GM13977 (cell line): ENCODE results near the gene IFNA5.

Experiments
- DNase-seq: peaks from one replicate; pipeline ENCODE4 v3.0.0; 2012; ENCODE audit warnings: low spot score
- CTCF ChIP-seq: IDR thresholded peaks from 2 replicates; pipeline ENCODE4 v1.5.1; 2012; ENCODE audit warnings: mild to moderate bottlenecking, control low read depth; ENCODE audit not compliant: insufficient read depth; ENCODE audit errors: extremely low read depth, missing control alignments
- in situ Hi-C: fragments of 300-500 bp; cut with MboI; formaldehyde crosslinking; loops from one replicate; pipeline ENCODE4 v1.12.0; 2022; ENCODE audit warnings: low sequenced_read_pairs, low pct_unique_long_range_greater_than_20kb, mixed read lengths, inconsistent platforms; ENCODE audit not compliant: unreplicated experiment

IFNA5 gene

DNA sequence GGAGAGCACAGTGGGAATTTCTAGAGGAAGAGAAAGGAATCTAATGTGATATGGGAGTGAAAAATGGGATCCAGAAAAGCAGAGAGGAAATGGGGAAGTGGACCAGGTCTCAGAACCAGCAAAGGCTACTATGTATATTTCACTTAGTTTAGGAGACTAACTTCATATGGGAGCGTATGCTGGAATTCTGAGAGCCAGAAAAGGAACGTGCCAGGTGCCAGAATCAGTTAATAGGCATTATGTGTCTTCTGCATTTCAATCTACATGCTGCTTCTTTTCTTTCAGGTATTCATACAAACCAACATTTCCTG is 36.8 kb downstream of the IFNA5 start:
- in situ Hi-C loops: no loop called here
- no peak for TF ChIP-seq CTCF
- no peak for DNase-seq

DNA sequence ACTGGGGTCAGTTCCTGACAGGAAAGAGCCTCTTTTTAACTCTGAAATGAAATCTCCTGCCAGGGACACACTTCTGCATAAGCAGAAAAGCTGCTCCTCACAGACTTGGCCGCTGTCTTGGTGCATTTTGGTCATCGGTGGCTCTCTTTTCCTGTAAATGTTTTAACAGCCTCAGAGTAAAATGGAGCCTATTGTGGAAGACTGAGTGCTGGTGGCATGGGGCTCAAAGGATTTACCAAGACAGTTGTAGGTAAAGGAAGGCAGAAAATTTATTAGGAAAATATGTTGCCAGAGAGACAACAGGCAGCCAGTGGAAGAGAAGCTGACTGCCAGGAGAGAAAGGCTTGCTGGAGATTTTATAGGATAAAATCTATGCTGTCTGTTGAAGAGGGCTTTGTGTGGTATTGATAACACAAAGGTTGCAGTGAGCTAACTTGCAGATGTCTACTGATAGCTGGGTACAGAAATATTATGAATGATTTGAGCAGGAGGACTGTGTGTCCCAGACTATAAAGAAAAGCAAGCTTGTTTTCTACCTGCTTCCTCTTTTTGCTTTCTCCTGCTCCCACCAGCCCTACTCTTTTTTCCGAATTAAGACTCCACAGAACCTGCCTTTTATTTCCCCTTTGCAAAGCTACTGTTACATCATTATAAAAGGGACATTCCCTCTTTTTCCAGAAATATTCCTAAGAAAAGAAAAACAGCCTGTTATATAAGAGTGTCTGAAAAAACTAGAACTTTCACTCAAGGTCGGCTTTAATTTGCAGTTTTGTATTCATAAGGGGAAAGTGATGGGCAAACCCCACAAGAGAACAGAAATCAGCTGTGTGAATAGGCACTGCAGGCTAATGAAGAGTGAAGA is 37.4 kb downstream of the IFNA5 start:
- in situ Hi-C loops: no loop called here
- no peak for TF ChIP-seq CTCF
- DNase-seq: no peak

- in situ Hi-C loops: no loop called here
- TF ChIP-seq CTCF: no peak
- no peak for DNase-seq
These were observed 38.2 kb downstream of the IFNA5 start for GRCh38 chr9:21266733-21267484.

- no peak for TF ChIP-seq CTCF
- in situ Hi-C loops: no loop called here
- DNase-seq: no peak
These were observed 39.5 kb downstream of the IFNA5 start for GRCh38 chr9:21265421-21266189.

DNA sequence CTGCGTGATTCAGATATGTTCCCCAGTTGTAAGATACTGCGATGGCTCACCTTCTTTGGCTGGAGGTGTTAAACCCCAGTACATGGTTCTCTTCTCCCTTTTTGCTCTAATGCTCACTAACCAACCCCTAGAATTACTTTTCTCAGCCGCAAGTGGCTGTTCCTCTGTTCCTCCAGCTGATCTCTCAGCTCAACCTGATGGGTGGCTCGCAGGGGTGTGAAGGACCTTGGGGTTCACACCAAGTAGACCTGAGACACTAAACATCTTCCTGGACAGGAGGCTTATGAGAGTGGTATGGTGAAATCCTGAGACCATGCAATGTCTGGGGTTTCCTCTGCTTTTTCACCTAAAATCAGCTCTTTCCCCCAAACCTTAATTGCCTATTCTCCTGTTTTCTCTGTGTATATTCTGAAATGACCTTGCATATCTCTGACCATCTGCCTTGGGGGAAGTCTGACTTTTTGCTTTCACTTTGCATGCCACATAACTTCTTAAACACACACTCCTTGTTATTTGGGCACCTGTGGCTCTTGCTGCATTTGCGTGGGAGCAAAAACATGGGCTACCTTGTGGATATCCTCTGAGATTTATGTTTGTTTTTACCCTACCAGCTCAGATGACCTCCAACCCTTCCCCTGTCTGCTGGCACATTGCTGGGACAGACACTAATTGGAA is 49.4 kb downstream of the IFNA5 start:
- TF ChIP-seq CTCF: no peak
- in situ Hi-C loops: no loop called here

More for the DNA sequence above, 49.4 kb downstream of the IFNA5 start:
- DNase-seq: no peak
